Measurements from ENCODE around the gene NUDT7.

NUDT7 gene

DNA sequence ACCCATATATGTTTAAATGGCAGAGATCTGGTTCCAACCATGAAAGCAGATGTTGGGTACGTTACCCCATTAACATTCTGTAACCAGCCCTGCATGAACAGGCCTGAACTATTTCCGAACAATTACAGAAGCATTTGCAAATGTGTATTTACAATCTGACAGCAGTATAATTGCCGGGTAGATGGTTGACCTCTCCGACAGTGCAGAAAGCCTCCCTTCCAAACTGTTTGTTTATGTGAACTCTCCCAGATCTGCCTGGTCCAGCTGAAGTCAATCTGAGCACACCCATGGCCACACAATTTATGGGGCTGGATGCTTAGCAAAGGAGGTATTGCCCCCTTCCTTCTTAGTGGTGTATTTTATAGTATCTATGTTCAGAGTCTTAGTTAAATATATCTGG, 21.8 kb downstream of the NUDT7 start:
- POLR2A ChIA-PET = no interaction called here

DNA sequence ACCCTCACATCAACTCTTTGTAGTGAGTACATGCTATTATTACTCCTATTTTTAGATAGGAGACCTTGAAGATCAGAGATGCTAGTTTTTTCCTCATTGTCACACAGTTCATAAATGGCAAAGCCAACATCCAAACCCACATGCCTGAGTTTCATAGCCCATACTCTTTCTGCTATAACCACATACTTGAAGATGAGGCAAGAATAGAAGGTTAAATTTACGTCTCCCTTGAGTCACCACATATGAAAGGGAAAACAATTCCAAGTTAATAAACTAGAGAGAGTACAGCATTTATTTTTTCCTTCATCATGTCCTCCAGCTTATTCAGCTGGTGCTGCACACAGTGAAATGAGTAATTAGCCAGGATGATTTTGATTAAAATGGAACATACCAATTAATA, 23.7 kb downstream of the NUDT7 start:
- Histone ChIP-seq H3K4me1 (ENCODE audit: control insufficient read depth, insufficient read depth, low read length) (no peaks in the 10 kb centered on the region), H3K27ac (ENCODE audit: extremely low read depth, low read depth, low read length) (no peak overlapping the region), H3K36me3 (ENCODE audit: control insufficient read depth in 2 of 2, insufficient read depth in 1 of 2, low read length in 2 of 2) (no peaks in the 10 kb centered on the region), H3K4me3 (ENCODE audit: low read depth, low read length) (no peak overlapping the region), H3K9me3 (ENCODE audit: control insufficient read depth, insufficient read depth, low read depth, low read length) (no peaks in the 10 kb centered on the region)
- POLR2A ChIA-PET = no interaction called here
- CTCF ChIA-PET = no interaction called here
- no peak for TF ChIP-seq ZNF114 (tag by site-specific recombination; IDR thresholded peaks at IDR 0.05)
- no peak for TF ChIP-seq ZNF521 (tag by site-specific recombination; IDR thresholded peaks at IDR 0.05)

More for the DNA sequence above, 21.8 kb downstream of the NUDT7 start:
- no peak overlapping the region for H3K27ac ChIP-seq (ENCODE audit: extremely low read depth, low read depth, low read length)
- TF ChIP-seq, protein P1, sequence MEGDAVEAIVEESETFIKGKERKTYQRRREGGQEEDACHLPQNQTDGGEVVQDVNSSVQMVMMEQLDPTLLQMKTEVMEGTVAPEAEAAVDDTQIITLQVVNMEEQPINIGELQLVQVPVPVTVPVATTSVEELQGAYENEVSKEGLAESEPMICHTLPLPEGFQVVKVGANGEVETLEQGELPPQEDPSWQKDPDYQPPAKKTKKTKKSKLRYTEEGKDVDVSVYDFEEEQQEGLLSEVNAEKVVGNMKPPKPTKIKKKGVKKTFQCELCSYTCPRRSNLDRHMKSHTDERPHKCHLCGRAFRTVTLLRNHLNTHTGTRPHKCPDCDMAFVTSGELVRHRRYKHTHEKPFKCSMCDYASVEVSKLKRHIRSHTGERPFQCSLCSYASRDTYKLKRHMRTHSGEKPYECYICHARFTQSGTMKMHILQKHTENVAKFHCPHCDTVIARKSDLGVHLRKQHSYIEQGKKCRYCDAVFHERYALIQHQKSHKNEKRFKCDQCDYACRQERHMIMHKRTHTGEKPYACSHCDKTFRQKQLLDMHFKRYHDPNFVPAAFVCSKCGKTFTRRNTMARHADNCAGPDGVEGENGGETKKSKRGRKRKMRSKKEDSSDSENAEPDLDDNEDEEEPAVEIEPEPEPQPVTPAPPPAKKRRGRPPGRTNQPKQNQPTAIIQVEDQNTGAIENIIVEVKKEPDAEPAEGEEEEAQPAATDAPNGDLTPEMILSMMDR (tag by site-specific recombination; IDR thresholded peaks at IDR 0.05) = no peak
- no peak for TF ChIP-seq KLF1 (tag by site-specific recombination; IDR thresholded peaks at IDR 0.05)
- TF ChIP-seq, protein P2, sequence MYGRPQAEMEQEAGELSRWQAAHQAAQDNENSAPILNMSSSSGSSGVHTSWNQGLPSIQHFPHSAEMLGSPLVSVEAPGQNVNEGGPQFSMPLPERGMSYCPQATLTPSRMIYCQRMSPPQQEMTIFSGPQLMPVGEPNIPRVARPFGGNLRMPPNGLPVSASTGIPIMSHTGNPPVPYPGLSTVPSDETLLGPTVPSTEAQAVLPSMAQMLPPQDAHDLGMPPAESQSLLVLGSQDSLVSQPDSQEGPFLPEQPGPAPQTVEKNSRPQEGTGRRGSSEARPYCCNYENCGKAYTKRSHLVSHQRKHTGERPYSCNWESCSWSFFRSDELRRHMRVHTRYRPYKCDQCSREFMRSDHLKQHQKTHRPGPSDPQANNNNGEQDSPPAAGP (tag by site-specific recombination; IDR thresholded peaks at IDR 0.05) = no peak
- no peak for TF ChIP-seq ZNF23 (tag by site-specific recombination; IDR thresholded peaks at IDR 0.05; ENCODE audit: borderline replicate concordance)
- no peak for TF ChIP-seq HOXA7 (CRISPR knock-in tag; IDR thresholded peaks at IDR 0.05; ENCODE audit: borderline replicate concordance)
- TF ChIP-seq KLF10 (tag by site-specific recombination; IDR thresholded peaks at IDR 0.05) = no peak
- no peak for TF ChIP-seq GLIS1 (tag by site-specific recombination; IDR thresholded peaks at IDR 0.05)
- TF ChIP-seq, protein P3, sequence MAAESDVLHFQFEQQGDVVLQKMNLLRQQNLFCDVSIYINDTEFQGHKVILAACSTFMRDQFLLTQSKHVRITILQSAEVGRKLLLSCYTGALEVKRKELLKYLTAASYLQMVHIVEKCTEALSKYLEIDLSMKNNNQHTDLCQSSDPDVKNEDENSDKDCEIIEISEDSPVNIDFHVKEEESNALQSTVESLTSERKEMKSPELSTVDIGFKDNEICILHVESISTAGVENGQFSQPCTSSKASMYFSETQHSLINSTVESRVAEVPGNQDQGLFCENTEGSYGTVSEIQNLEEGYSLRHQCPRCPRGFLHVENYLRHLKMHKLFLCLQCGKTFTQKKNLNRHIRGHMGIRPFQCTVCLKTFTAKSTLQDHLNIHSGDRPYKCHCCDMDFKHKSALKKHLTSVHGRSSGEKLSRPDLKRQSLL (tag by site-specific recombination; IDR thresholded peaks at IDR 0.05) = no peak
- no peak for TF ChIP-seq ZNF571 (tag by site-specific recombination; IDR thresholded peaks at IDR 0.05)
- no peak for TF ChIP-seq OSR2 (tag by site-specific recombination; IDR thresholded peaks at IDR 0.05)
- TF ChIP-seq, protein P4, sequence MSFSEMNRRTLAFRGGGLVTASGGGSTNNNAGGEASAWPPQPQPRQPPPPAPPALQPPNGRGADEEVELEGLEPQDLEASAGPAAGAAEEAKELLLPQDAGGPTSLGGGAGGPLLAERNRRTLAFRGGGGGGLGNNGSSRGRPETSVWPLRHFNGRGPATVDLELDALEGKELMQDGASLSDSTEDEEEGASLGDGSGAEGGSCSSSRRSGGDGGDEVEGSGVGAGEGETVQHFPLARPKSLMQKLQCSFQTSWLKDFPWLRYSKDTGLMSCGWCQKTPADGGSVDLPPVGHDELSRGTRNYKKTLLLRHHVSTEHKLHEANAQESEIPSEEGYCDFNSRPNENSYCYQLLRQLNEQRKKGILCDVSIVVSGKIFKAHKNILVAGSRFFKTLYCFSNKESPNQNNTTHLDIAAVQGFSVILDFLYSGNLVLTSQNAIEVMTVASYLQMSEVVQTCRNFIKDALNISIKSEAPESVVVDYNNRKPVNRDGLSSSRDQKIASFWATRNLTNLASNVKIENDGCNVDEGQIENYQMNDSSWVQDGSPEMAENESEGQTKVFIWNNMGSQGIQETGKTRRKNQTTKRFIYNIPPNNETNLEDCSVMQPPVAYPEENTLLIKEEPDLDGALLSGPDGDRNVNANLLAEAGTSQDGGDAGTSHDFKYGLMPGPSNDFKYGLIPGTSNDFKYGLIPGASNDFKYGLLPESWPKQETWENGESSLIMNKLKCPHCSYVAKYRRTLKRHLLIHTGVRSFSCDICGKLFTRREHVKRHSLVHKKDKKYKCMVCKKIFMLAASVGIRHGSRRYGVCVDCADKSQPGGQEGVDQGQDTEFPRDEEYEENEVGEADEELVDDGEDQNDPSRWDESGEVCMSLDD (tag by site-specific recombination; IDR thresholded peaks at IDR 0.05) = no peak
- TF ChIP-seq TRIM28 (IDR thresholded peaks at IDR 0.05; ENCODE audit: borderline replicate concordance, low read length) = no peak
- no peak overlapping the region for H3K4me3 ChIP-seq (ENCODE audit: low read depth, low read length)
- CTCF ChIA-PET = no interaction called here
- no peaks in the 10 kb centered on the region for H3K4me1 ChIP-seq (ENCODE audit: control insufficient read depth, insufficient read depth, low read length)
- H3K36me3 ChIP-seq (ENCODE audit: control insufficient read depth in 2 of 2, insufficient read depth in 1 of 2, low read length in 2 of 2) = no peaks in the 10 kb centered on the region
- no peaks in the 10 kb centered on the region for H3K9me3 ChIP-seq (ENCODE audit: control insufficient read depth, insufficient read depth, low read depth, low read length)

DNA sequence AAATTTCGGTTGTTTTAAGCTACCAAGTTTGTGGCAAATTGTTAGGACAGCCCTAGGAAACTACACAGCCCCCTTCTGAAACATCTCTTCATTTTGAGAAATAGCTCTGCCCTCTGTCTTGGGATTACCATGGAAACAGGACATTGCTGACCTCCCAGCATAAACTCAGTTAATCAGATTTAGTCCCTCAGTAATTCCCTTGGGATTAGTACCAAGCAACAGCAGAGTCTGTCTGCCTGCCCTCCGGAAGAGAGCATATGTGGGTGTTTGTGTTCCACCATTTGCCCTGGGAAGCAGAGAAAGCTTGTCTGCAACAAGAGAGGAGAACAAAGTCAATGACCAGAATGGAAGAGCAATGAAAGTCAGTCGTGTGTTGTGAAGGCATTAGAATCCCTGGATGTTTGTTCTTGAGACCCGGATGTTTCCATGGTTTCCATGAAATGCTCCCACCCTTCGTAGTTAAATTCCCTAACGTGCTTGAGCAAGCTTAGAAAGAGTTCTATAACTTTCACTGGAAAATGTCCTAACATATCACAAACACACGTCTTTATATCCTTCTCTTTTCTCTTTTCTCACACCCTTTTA, 26.2 kb downstream of the NUDT7 start:
- H3K4me1 ChIP-seq (ENCODE audit: control insufficient read depth, insufficient read depth, low read length) = no peaks in the 10 kb centered on the region
- TF ChIP-seq ZNF585B (tag by site-specific recombination; IDR thresholded peaks at IDR 0.05) (no peak), GFI1B (tag by site-specific recombination; IDR thresholded peaks at IDR 0.05) (no peak), PRDM1 (tag by site-specific recombination; IDR thresholded peaks at IDR 0.05) (no peak), ZNF555 (tag by site-specific recombination; conservative IDR thresholded peaks at IDR 0.05) (no peak), REPIN1 (tag by site-specific recombination; IDR thresholded peaks at IDR 0.05; ENCODE audit: low read depth) (no peak), ZNF610 (tag by site-specific recombination; IDR thresholded peaks at IDR 0.05; ENCODE audit: borderline replicate concordance) (no peak), ZNF121 (tag by site-specific recombination; IDR thresholded peaks at IDR 0.05) (no peak), KLF7 (tag by site-specific recombination; IDR thresholded peaks at IDR 0.05; ENCODE audit: borderline replicate concordance) (no peak), TCF7L2 (IDR thresholded peaks at IDR 0.05; ENCODE audit: borderline replicate concordance, low read depth, low read length) (no peak), ZNF266 (tag by site-specific recombination; IDR thresholded peaks at IDR 0.05; ENCODE audit: low read depth) (no peak), ZNF544 (tag by site-specific recombination; IDR thresholded peaks at IDR 0.05) (no peak), ZNF24 (tag by site-specific recombination; IDR thresholded peaks at IDR 0.05) (no peak)
- no peak overlapping the region for H3K4me3 ChIP-seq (ENCODE audit: low read depth, low read length)
- no peaks in the 10 kb centered on the region for H3K9me3 ChIP-seq (ENCODE audit: control insufficient read depth, insufficient read depth, low read depth, low read length)
- no peak overlapping the region for H3K27ac ChIP-seq (ENCODE audit: extremely low read depth, low read depth, low read length)
- CTCF ChIA-PET = no interaction called here
- POLR2A ChIA-PET = interaction anchor here (0.7 kb wide), 1 partner anchor 102 kb away, joined by 4 read pairs; no protein-coding TSS in a partner anchor
- no peaks in the 10 kb centered on the region for H3K36me3 ChIP-seq (ENCODE audit: control insufficient read depth in 2 of 2, insufficient read depth in 1 of 2, low read length in 2 of 2)

Measured in HEK293 (cell line).